PC-3 (cell line): Measurements from ENCODE around the gene PLEKHB2.

Experiments used
- CTCF ChIP-seq: fragments of 300-600 bp; sonication (generic); conservative IDR thresholded peaks from 2 replicates; pipeline ENCODE4 v1.5.1; 2017; ENCODE audit warnings: antibody characterized with exemption, low read depth, mild to moderate bottlenecking, low read length
- EZH2 ChIP-seq: fragments of 300-600 bp; sonication (generic); IDR thresholded peaks from one replicate; pipeline ENCODE4 v1.6.1; 2017; ENCODE audit warnings: antibody characterized with exemption, mild to moderate bottlenecking, low read length; ENCODE audit not compliant: unreplicated experiment
- EZH2phosphoT487 ChIP-seq: fragments of 300-600 bp; sonication (generic); IDR thresholded peaks from 2 replicates; pipeline ENCODE4 v1.6.1; 2018; ENCODE audit warnings: mild to moderate bottlenecking, antibody characterized with exemption, low read length, borderline replicate concordance

GRCh38 chr2:131058214-131058843 lies 46.8 kb upstream of the PLEKHB2 start:
- TF ChIP-seq CTCF (no peak), EZH2 (no peak), EZH2phosphoT487 (no peak)
